ENCODE results near the gene S100A7A. TPM values are rescaled to one million over a fixed set of nuclear protein-coding genes. Genes with fewer than 3 reads are reported as not detected.

S100A7A gene
- total RNA-seq, 1 experiment from 2014 or later = not detected

- POLR2A ChIA-PET = no interaction called here
- no peaks in the 10 kb centered on the region for H3K36me3 Mint-ChIP-seq
- ATAC-seq = no peak
- DNase-seq (ENCODE audit: low spot score) = no peak
- peaks cover 4% of the 10 kb centered on the region for H3K27me3 Mint-ChIP-seq (ENCODE audit: low read depth)
- CTCF ChIA-PET = interaction anchor here (0.8 to 5.7 kb wide), 6 partner anchors 9 to 181 kb away, joined by 3 to 34 read pairs (median 6); no protein-coding TSS in a partner anchor
- no peaks in the 10 kb centered on the region for H3K4me1 Mint-ChIP-seq
- H3K9me3 Mint-ChIP-seq = no peaks in the 10 kb centered on the region
- TF ChIP-seq CBFB (CRISPR knock-in tag; IDR thresholded peaks at IDR 0.05; ENCODE audit: low read depth) (no peak), PREB (CRISPR knock-in tag; IDR thresholded peaks at IDR 0.05; ENCODE audit: borderline replicate concordance) (no peak), KAT7 (CRISPR knock-in tag; IDR thresholded peaks at IDR 0.05; ENCODE audit: borderline replicate concordance) (no peak), NR1H2 (CRISPR knock-in tag; IDR thresholded peaks at IDR 0.05) (no peak), TCF7 (CRISPR knock-in tag; IDR thresholded peaks at IDR 0.05; ENCODE audit: low read depth) (no peak), CREB1 (CRISPR knock-in tag; IDR thresholded peaks at IDR 0.05) (no peak)
- TF ChIP-seq, protein P1, sequence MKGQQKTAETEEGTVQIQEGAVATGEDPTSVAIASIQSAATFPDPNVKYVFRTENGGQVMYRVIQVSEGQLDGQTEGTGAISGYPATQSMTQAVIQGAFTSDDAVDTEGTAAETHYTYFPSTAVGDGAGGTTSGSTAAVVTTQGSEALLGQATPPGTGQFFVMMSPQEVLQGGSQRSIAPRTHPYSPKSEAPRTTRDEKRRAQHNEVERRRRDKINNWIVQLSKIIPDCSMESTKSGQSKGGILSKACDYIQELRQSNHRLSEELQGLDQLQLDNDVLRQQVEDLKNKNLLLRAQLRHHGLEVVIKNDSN (CRISPR knock-in tag; IDR thresholded peaks at IDR 0.05) = no peak
- H3K27ac Mint-ChIP-seq = no peak within 1 kb of the TSS
- no peak within 1 kb of the TSS for H3K4me3 Mint-ChIP-seq
Measured at GRCh38 chr1:153390938-153391710, 25.2 kb upstream of the S100A7A start, which contains the start of gene S100A8. Gene S100A8, minus strand, starts transcription at chr1:153391073. Its CDS starts 538 bp downstream, at chr1:153390535.

DNA sequence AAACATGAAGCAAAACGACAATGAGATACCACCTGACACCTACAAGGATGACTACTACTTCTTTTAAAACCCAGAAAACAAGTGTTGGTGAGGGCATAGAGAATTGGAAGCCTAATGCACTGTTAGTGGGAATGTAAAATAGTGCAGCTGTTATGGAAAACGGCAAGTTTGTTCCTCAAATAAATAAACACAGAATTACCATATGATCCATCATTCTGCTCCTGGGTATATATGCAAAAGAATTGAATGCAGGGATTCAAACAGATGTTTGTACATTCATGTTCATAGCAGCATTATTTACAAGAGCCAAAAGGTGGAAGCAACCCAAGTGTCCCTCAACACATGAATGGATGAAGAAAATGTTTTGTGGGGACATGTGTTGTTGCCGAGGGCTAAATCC lies 24.1 kb upstream of the S100A7A start:
- CTCF ChIA-PET = interaction anchor here (1.8 to 5.7 kb wide), 2 partner anchors 37 to 104 kb away, joined by 9 to 34 read pairs; no protein-coding TSS in a partner anchor
- Mint-ChIP-seq H3K4me1 (no peaks in the 10 kb centered on the region), H3K36me3 (no peaks in the 10 kb centered on the region), H3K27me3 (ENCODE audit: low read depth) (peaks cover 4% of the 10 kb centered on the region), H3K9me3 (no peaks in the 10 kb centered on the region), H3K27ac (no peak overlapping the region), H3K4me3 (no peak overlapping the region)
- POLR2A ChIA-PET = no interaction called here
- ATAC-seq (no peak), DNase-seq (ENCODE audit: low spot score) (no peak)
- TF ChIP-seq, protein P2, sequence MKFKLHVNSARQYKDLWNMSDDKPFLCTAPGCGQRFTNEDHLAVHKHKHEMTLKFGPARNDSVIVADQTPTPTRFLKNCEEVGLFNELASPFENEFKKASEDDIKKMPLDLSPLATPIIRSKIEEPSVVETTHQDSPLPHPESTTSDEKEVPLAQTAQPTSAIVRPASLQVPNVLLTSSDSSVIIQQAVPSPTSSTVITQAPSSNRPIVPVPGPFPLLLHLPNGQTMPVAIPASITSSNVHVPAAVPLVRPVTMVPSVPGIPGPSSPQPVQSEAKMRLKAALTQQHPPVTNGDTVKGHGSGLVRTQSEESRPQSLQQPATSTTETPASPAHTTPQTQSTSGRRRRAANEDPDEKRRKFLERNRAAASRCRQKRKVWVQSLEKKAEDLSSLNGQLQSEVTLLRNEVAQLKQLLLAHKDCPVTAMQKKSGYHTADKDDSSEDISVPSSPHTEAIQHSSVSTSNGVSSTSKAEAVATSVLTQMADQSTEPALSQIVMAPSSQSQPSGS (CRISPR knock-in tag; IDR thresholded peaks at IDR 0.05; ENCODE audit: borderline replicate concordance, low read depth) = no peak
- TF ChIP-seq MLX (CRISPR knock-in tag; IDR thresholded peaks at IDR 0.05) = no peak

DNA sequence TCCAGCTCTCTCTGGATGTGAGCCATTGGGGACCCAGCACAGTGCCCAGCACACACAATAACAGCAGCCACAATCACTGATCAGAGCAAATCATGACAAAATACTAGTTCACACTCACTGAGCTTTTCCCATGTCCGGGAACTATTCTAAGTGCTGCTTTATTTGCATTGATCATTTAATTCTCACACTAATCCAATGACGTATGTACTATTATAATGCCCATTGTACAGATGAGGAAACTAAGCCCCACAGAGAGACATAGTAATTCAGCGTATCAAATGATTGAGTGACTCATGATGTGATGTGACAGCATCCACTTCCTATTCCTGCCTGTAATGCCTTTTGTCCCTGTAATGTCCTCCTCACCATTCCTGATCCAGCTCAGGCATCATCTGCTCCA lies 23.5 kb upstream of the S100A7A start:
- TF ChIP-seq ATF6 (CRISPR knock-in tag; IDR thresholded peaks at IDR 0.05) (no peak), FOXJ3 (CRISPR knock-in tag; IDR thresholded peaks at IDR 0.05; ENCODE audit: borderline replicate concordance) (no peak), SMAD3 (CRISPR knock-in tag; IDR thresholded peaks at IDR 0.05; ENCODE audit: borderline replicate concordance) (no peak)
- TF ChIP-seq, protein P3, sequence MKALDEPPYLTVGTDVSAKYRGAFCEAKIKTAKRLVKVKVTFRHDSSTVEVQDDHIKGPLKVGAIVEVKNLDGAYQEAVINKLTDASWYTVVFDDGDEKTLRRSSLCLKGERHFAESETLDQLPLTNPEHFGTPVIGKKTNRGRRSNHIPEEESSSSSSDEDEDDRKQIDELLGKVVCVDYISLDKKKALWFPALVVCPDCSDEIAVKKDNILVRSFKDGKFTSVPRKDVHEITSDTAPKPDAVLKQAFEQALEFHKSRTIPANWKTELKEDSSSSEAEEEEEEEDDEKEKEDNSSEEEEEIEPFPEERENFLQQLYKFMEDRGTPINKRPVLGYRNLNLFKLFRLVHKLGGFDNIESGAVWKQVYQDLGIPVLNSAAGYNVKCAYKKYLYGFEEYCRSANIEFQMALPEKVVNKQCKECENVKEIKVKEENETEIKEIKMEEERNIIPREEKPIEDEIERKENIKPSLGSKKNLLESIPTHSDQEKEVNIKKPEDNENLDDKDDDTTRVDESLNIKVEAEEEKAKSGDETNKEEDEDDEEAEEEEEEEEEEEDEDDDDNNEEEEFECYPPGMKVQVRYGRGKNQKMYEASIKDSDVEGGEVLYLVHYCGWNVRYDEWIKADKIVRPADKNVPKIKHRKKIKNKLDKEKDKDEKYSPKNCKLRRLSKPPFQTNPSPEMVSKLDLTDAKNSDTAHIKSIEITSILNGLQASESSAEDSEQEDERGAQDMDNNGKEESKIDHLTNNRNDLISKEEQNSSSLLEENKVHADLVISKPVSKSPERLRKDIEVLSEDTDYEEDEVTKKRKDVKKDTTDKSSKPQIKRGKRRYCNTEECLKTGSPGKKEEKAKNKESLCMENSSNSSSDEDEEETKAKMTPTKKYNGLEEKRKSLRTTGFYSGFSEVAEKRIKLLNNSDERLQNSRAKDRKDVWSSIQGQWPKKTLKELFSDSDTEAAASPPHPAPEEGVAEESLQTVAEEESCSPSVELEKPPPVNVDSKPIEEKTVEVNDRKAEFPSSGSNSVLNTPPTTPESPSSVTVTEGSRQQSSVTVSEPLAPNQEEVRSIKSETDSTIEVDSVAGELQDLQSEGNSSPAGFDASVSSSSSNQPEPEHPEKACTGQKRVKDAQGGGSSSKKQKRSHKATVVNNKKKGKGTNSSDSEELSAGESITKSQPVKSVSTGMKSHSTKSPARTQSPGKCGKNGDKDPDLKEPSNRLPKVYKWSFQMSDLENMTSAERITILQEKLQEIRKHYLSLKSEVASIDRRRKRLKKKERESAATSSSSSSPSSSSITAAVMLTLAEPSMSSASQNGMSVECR (CRISPR knock-in tag; IDR thresholded peaks at IDR 0.05; ENCODE audit: borderline replicate concordance) = no peak
- no peak overlapping the region for H3K27ac Mint-ChIP-seq
- no peak overlapping the region for H3K4me3 Mint-ChIP-seq
- ChIA-PET CTCF (interaction anchor here (0.6 to 5.7 kb wide), 3 partner anchors 35 to 103 kb away, joined by 3 to 34 read pairs (median 9); partner anchors contain the start of gene S100A9), POLR2A (no interaction called here)
- no peaks in the 10 kb centered on the region for H3K9me3 Mint-ChIP-seq
- DNase-seq (ENCODE audit: low spot score) (no peak), ATAC-seq (no peak)
- peaks cover 4% of the 10 kb centered on the region for H3K27me3 Mint-ChIP-seq (ENCODE audit: low read depth)
- H3K36me3 Mint-ChIP-seq = no peaks in the 10 kb centered on the region
- H3K4me1 Mint-ChIP-seq = no peaks in the 10 kb centered on the region

Measured in WTC11 (cell line).